ENCODE results near the gene ATF6.
"Not testable (repeated sequence)": the region's sequence is repeated elsewhere in the genome, so short reads cannot be mapped to it uniquely, and the experiment has no call there.

The ATF6 gene

GRCh38 chr1:161782886-161783285 is 16.8 kb downstream of the ATF6 start:
- DNase-seq: no peak

GRCh38 chr1:161784968-161785367 is 18.8 kb downstream of the ATF6 start:
- no peak for DNase-seq

GRCh38 chr1:161787355-161787754 is 21.2 kb downstream of the ATF6 start:
- no peak for DNase-seq

- DNase-seq: no peak
These were observed 24.6 kb downstream of the ATF6 start for GRCh38 chr1:161790587-161791317.

GRCh38 chr1:161791904-161792655 is 26.0 kb downstream of the ATF6 start:
- DNase-seq: no peak

- peak; percentile 50 for DNase-seq
These were observed 26.6 kb downstream of the ATF6 start for GRCh38 chr1:161792740-161793139.

GRCh38 chr1:161799792-161800191 is 33.7 kb downstream of the ATF6 start:
- DNase-seq: no peak

- no peak for DNase-seq
These were observed 35.8 kb downstream of the ATF6 start for GRCh38 chr1:161801955-161802354.

- no peak for DNase-seq
These were observed 37.1 kb downstream of the ATF6 start for GRCh38 chr1:161803181-161803580.

GRCh38 chr1:161805399-161806197 is 39.5 kb downstream of the ATF6 start:
- no peak for DNase-seq

- not testable (repeated sequence) for DNase-seq
These were observed 43.1 kb downstream of the ATF6 start for GRCh38 chr1:161809202-161809601.

- DNase-seq: not testable (repeated sequence)
These were observed 43.5 kb downstream of the ATF6 start for GRCh38 chr1:161809656-161810055.

GRCh38 chr1:161810780-161811179 is 44.7 kb downstream of the ATF6 start:
- DNase-seq: no peak

GRCh38 chr1:161816201-161816600 is 50.1 kb downstream of the ATF6 start:
- no peak for DNase-seq

- DNase-seq: no peak
These were observed 51.1 kb downstream of the ATF6 start for GRCh38 chr1:161817176-161817730.

GRCh38 chr1:161820914-161821313 is 54.8 kb downstream of the ATF6 start:
- DNase-seq: no peak

GRCh38 chr1:161824618-161825017 is 58.5 kb downstream of the ATF6 start:
- DNase-seq: no peak

- DNase-seq: no peak
These were observed 59.7 kb downstream of the ATF6 start for GRCh38 chr1:161825831-161826230.

GRCh38 chr1:161826478-161826877 is 60.4 kb downstream of the ATF6 start:
- no peak for DNase-seq

- no peak for DNase-seq
These were observed 61.7 kb downstream of the ATF6 start for GRCh38 chr1:161827786-161828185.

- not testable (repeated sequence) for DNase-seq
These were observed 66.3 kb downstream of the ATF6 start for GRCh38 chr1:161832299-161832907.

GRCh38 chr1:161834967-161835550 is 68.9 kb downstream of the ATF6 start:
- no peak for DNase-seq
